Putamen (tissue), 1 donor: ENCODE results near the gene SMAD5.

ENCODE experiments used
- DNase-seq: peaks from one replicate; pipeline ENCODE4 v3.0.0-alpha.2; 2016; ENCODE audit warnings: low spot score

The SMAD5 gene

GRCh38 chr5:136115183-136115865, 17.3 kb upstream of the SMAD5 start:
- no peak for DNase-seq

- no peak for DNase-seq
Observed at GRCh38 chr5:136120529-136120928, 12.1 kb upstream of the SMAD5 start.

GRCh38 chr5:136123236-136123768, 9.3 kb upstream of the SMAD5 start:
- DNase-seq, result no peak

- no peak for DNase-seq
Observed at GRCh38 chr5:136127560-136127959, 5.1 kb upstream of the SMAD5 start.

GRCh38 chr5:136128481-136128880, 4.2 kb upstream of the SMAD5 start:
- no peak for DNase-seq

GRCh38 chr5:136129445-136129844, 3.2 kb upstream of the SMAD5 start:
- DNase-seq, result no peak

- DNase-seq, result no peak
Observed at GRCh38 chr5:136130581-136130980, 2.1 kb upstream of the SMAD5 start.

- no peak for DNase-seq
Observed at GRCh38 chr5:136132087-136132486, 558 bp upstream of the SMAD5 start.

GRCh38 chr5:136133222-136133921, 727 bp downstream of the SMAD5 start:
- peak; percentile 42 for DNase-seq

- DNase-seq, result no peak
Observed at GRCh38 chr5:136133922-136134379, 1.3 kb downstream of the SMAD5 start.

- DNase-seq, result no peak
Observed at GRCh38 chr5:136134653-136135052, 2.0 kb downstream of the SMAD5 start.

- no peak for DNase-seq
Observed at GRCh38 chr5:136135536-136135935, 2.9 kb downstream of the SMAD5 start.

GRCh38 chr5:136137497-136138220, 5.0 kb downstream of the SMAD5 start:
- DNase-seq, result peak; percentile 22

- DNase-seq, result no peak
Observed at GRCh38 chr5:136141561-136141960, 8.9 kb downstream of the SMAD5 start.

- DNase-seq, result no peak
Observed at GRCh38 chr5:136143312-136143711, 10.7 kb downstream of the SMAD5 start.

- DNase-seq, result no peak
Observed at GRCh38 chr5:136143763-136144162, 11.1 kb downstream of the SMAD5 start.

GRCh38 chr5:136145030-136145429, 12.4 kb downstream of the SMAD5 start:
- DNase-seq, result no peak

- DNase-seq, result no peak
Observed at GRCh38 chr5:136146201-136146600, 13.6 kb downstream of the SMAD5 start.

- no peak for DNase-seq
Observed at GRCh38 chr5:136147632-136148031, 15.0 kb downstream of the SMAD5 start.

GRCh38 chr5:136149891-136150290, 17.2 kb downstream of the SMAD5 start:
- no peak for DNase-seq

GRCh38 chr5:136153581-136154236, 21.1 kb downstream of the SMAD5 start:
- no peak for DNase-seq

- no peak for DNase-seq
Observed at GRCh38 chr5:136155078-136155477, 22.4 kb downstream of the SMAD5 start.
